ENCODE data around the gene GRK6.
"Not testable (repeated sequence)": the region's sequence is repeated elsewhere in the genome, so short reads cannot be mapped to it uniquely, and the experiment has no call there.

DNA sequence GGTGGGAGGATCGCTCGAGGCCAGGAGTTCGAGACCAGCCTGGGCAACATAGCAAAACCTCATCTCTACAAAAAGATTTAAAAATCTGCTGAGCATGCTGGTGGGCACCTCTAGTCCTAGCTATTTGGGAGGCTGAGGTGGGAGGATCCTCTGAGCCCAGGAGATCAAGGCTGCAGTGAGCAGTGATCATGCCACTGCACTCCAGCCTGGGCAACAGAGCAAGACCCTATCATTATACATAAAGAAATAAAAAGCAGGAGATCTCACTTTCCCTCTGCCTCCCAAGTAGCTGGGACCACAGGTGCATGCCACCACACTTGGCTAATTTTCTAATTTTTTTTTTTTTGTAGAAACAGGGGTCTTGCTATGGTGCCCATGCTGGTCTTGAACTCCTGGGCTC, 59.3 kb downstream of the GRK6 start:
- TF ChIP-seq, protein P1, sequence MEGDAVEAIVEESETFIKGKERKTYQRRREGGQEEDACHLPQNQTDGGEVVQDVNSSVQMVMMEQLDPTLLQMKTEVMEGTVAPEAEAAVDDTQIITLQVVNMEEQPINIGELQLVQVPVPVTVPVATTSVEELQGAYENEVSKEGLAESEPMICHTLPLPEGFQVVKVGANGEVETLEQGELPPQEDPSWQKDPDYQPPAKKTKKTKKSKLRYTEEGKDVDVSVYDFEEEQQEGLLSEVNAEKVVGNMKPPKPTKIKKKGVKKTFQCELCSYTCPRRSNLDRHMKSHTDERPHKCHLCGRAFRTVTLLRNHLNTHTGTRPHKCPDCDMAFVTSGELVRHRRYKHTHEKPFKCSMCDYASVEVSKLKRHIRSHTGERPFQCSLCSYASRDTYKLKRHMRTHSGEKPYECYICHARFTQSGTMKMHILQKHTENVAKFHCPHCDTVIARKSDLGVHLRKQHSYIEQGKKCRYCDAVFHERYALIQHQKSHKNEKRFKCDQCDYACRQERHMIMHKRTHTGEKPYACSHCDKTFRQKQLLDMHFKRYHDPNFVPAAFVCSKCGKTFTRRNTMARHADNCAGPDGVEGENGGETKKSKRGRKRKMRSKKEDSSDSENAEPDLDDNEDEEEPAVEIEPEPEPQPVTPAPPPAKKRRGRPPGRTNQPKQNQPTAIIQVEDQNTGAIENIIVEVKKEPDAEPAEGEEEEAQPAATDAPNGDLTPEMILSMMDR (IDR thresholded peaks at IDR 0.05): not testable (repeated sequence)
- TF ChIP-seq POLR2A (IDR thresholded peaks at IDR 0.05); POLR2AphosphoS5 (IDR thresholded peaks at IDR 0.05; ENCODE audit: insufficient read depth in 1 of 2, low read depth in 1 of 2): not testable (repeated sequence)

Data from vagina (tissue), 2 donors.